Left cardiac atrium (tissue), 4 donors: Measurements from ENCODE around the gene RPL10. TPM values are rescaled to one million over a fixed set of nuclear protein-coding genes. Genes with fewer than 3 reads are reported as not detected.
"Not testable (repeated sequence)": the region's sequence is repeated elsewhere in the genome, so short reads cannot be mapped to it uniquely, and the experiment has no call there.

Experiments
- ATAC-seq, 2 donors: fragments of 200-7000 bp; cut with Tn5 transposase; one replicate each; pipeline ENCODE4 v1.9.1; 2020; ENCODE audit warnings: mild to moderate bottlenecking in 2 of 2, moderate library complexity in 2 of 2
- DNase-seq: peaks from one replicate; pipeline ENCODE4 v3.0.0-alpha.2; 2020
- intact Hi-C, 2 donors: fragments of 100-400 bp; cut with DNase I; formaldehyde crosslinking; loops; one replicate each; pipeline versions ENCODE4 v1.14.1 to v1.15.1; 2022 to 2023
- total RNA-seq, 2 donors: library from RNA; stranded (reverse); fragmentation: NEBNext Ultra II Directional; extraction: Animal tissue kit (Norgen Biotek cat#: 25700); gene quantifications; one replicate each; pipeline ENCODE4 v1.2.1, GENCODE V29; 2021
- donor health status: DM: no; HTN: yes; CAD: no.
- donor health status: DM: no; HTN: yes; CAD: no; lungs with severe emphysema.
- donor health status: DM: yes; HTN: yes; CAD: no.
- donor health status: Dilated cardiomyopathy.

Gene RPL10
- total RNA-seq, 2 donors from 2014 or later: 2,090 to 2,230 TPM

GRCh38 chrX:154373340-154374306, 24.6 kb upstream of the RPL10 start:
- intact Hi-C loops: loop anchor here in 1 of 2 donors (2.0 kb wide), 1 partner anchor 161 kb away; no protein-coding TSS in a partner anchor
- DNase-seq: peak; percentile 72
- peak in 1 of 2 donors; percentile 3 for ATAC-seq

DNA sequence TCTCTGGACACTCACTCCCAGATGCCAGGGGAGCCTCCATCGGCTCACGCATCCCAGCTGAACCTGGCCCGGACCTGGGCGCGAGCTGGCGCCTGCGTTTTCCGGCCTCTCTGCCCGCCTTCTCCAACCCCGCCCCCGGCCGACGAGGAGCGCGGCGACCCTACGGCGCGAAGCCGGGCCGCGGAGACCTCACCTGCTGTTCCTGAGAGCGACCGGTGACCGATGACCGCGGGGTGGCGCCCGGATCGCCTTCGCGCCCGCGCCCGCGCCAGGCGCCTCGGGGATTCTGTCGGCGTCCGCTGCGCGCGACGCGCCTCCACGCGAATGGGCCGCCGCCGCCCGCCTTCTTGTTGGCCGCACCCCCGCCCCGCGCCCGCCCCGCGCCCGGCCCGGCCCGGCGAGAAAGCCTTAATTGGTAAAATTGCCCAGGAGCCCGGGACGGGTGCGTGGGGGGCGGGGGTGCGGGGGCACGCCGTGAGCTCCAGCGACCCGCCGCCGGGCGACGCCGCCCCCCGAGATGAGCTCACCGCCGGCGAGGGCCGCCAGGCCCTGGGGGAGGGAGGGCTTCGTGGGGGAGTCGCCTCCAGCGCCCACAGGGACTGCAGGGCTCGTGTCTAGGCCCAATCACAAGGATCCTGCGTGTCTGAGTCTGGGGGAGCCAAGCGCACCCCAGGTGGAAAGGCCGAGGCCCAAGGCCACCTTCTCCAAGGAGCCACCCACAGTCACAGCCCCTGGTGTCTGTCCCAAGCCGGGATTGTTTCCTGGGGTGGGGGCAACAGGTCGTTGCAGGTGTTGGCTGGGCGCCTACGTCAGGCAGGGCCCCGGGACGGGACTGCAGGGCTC, 23.6 kb upstream of the RPL10 start, which contains the start of gene FLNA:
Gene FLNA (minus strand): TSS at position 322 of the 843 bp plus-strand sequence. CDS start 3,389 bp downstream, outside the sequence.
- no peak for ATAC-seq

DNA sequence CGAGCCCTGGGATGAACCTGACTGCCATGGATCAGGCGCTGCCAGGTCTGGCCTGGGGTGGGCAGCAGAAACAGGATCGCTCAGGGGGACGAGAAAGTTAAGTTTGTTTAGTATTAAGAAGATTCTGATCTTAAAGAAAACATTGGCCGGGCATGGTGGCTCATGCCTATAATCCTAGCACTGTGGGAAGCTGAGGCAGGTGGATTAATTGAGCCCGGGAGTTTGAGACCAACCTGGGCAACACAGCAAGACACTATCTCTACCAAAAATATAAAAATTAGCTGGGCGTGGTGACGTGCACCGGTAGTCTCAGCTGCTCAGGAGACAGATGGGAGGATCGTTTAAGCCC, 23.0 kb upstream of the RPL10 start:
- no peak for DNase-seq
- ATAC-seq: no peak
- intact Hi-C loops: no loop called here

More for the DNA sequence above, 23.6 kb upstream of the RPL10 start, which contains the start of gene FLNA:
- intact Hi-C loops: no loop called here
- no peak for DNase-seq

- intact Hi-C loops: no loop called here
- DNase-seq (no peak), ATAC-seq (no peak)
These were observed 21.4 kb upstream of the RPL10 start for GRCh38 chrX:154376774-154377173.

DNA sequence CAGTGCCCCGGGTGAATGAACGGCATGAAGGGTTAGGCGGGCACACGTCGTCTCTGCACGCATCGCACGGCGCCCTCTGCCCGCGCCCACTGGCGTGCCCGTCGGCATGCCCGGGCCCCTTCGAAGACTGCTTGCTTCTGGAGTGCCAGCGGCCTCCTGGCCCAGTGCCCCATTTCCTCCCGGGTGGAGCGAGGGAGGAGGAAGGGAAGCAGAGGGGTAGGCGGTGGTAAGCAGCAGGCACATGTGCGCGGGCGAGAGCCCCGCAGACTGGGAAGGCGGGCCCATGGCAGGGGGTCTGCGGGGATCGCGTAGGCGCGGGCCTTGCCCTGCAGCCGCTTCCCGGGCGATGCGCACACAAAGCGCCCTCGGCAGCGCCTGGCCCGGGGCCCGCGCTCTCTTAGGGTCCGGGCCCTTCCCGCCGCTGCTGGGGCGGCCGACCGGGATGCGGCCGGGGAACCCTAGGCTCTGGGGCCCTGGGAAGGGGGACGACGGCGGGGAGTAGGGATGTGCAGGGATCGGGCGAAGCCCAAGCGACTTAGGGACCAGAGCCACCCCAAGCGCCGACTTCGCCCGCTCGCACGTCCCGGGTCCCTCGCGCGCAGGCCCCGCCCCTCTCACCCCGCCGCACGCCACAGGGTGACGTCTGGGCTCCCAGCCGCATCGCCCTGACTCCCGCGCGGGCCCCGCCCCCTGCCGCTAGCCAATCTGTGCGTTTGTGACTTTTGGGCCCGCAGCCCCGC, 19.9 kb upstream of the RPL10 start:
- intact Hi-C loops: no loop called here
- DNase-seq (peak; percentile 74), ATAC-seq (peak; percentile 16 to 80)

GRCh38 chrX:154378799-154379568, 19.2 kb upstream of the RPL10 start, which contains the start of gene EMD:
Gene EMD (plus strand): TSS chrX:154379295. CDS start chrX:154379485, 190 bp downstream.
- ATAC-seq: peak; percentile 85 to 92
- peak; percentile 98 for DNase-seq
- intact Hi-C loops: no loop called here

DNA sequence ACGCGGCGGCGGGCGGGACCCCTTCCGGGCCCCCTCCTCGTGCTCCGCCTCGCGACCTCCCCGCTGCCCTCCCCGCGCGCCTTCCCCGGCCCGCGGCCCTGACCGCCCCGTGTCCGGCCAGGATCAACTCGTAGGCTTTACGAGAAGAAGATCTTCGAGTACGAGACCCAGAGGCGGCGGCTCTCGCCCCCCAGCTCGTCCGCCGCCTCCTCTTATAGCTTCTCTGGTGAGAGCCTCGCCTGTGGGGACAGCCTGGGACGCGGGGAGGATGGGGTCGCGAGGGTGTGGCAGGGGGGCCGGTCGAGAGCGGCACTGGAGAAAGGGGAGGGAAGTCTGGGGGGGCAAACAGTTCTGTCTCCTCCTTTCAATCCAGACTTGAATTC, 18.6 kb upstream of the RPL10 start:
- ATAC-seq (peak in 1 of 2 donors; percentile 1), DNase-seq (no peak)
- intact Hi-C loops: no loop called here

- ATAC-seq (no peak), DNase-seq (no peak)
- intact Hi-C loops: no loop called here
These were observed 18.0 kb upstream of the RPL10 start for GRCh38 chrX:154380153-154380552.

DNA sequence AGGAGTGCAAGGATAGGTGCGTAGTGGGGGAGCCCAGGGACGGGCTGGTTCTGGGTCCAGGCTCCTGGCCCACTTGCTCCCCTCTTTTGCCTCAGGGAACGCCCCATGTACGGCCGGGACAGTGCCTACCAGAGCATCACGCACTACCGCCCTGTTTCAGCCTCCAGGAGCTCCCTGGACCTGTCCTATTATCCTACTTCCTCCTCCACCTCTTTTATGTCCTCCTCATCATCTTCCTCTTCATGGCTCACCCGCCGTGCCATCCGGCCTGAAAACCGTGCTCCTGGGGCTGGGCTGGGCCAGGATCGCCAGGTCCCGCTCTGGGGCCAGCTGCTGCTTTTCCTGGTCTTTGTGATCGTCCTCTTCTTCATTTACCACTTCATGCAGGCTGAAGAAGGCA, 17.4 kb upstream of the RPL10 start:
- intact Hi-C loops: no loop called here
- DNase-seq (no peak), ATAC-seq (no peak)

DNA sequence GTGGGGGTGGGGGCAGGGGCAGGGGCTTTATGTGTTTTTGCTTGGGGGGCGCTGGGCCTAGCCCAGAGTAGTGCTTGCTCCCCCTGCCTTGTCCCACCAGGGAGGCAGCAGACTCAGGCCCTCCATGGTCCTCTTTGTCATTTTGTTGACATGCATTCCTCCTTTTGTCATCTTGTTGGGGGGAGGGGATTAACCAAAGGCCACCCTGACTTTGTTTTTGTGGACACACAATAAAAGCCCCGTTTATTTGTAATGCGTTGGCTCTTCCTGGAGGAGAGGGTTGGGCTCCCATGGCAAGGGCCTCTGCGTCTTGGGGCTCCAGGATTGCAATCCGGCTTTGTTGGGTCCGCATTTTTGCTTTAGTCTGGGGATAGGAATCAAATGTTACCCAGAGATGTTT, 16.9 kb upstream of the RPL10 start:
- intact Hi-C loops: no loop called here
- no peak for ATAC-seq
- no peak for DNase-seq

DNA sequence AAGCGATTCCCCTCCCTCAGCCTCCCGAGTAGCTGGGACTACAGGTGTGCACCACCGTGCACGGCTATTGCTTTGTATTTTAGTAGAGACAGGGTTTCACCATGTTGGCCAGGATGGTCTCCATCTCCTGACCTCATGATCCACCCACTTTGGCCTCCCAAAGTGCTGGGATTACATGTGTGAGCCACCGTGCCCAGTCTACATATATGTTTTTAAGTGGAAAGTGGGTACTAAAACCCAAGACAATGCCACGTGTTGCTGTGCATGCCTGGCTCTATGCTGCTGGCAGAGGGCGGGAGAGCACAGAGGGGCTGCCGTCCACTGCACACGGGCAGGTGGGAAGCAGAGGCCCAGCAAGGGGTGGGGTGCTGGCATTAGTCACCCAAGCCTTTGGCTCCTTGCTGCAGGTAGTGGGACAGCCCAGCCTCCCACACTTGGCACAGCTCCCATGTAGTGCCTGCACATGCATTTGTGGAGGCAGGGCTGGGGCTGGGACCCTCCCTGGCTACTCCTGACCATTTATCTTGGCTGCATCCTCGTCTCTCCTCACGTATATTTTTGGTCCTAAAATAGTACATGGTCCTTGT, 15.6 kb upstream of the RPL10 start:
- DNase-seq (no peak), ATAC-seq (no peak)
- intact Hi-C loops: no loop called here

DNA sequence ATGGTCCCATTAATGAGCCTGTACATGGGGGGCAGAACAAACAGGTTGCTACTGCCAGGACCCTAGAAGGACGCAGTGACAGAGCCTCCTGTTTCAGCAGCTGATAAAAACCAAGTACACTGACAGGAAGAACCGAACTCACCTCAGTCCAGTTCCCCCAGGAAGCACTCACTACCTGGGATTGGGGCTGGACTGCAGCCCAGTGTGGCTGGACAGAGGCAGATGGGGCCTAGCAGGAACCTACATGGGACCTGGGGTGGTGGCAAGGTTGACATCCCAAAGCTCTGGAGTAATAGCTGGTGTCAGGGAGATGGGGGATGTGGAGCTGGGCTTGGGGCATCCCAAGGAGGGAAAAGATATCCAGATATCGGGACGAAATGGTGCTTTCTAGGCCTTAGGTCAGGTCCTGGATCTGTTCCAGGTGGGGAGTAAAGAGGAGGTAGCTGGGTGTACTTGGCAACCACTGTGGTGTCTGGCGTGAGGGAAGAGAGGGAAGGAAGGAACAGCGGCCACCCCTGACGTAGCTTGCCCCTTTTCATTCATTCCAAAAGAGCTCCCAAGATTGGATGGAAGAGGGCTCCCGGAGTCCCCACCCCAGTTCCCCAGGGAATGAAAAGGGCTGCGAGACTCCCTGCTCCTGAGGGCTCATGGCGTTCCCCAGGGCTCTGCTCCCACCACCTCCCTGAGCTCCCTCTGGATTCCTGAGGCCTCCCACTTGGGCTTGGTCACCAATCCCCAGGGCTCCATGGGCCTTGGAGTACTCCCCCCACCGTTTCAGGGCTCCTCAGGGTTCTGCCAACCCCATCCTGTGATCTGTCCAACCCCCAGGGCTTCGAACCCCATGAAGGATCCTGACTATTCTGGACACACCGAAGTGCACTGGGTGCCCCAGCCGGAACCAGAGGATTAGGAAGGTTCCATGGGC, 14.6 kb upstream of the RPL10 start:
- intact Hi-C loops: no loop called here
- ATAC-seq: no peak
- no peak for DNase-seq

DNA sequence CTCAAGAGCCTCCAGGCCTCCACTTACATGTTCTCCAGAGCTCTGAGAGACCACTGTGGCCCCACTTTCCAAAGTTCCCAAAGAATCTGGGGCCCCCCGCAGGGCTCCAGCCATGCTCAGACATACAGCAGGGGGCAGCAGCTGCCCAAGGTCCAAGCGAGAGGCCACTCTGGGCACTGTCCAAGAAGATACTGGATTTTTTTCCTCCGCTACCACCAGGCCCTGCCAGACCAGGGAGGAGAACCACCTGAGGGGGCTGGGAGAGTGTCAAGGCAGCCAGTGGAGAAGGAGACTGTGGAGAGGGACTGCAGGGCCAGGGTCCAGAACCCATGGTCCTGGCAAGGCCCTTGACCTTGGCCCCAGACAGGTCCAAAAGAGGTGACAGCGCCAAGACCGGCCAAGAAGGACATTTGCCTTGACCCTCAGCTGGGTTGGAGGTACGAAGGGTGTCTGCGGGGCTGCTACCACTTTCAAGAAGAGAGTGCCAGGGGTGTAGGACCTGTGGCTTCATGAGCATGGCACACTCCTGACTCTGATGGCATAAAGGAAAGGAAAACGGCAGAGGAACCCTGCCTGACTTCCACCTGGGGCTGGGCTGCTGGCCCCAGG, 13.8 kb upstream of the RPL10 start:
- DNase-seq (no peak), ATAC-seq (no peak)
- intact Hi-C loops: no loop called here

DNA sequence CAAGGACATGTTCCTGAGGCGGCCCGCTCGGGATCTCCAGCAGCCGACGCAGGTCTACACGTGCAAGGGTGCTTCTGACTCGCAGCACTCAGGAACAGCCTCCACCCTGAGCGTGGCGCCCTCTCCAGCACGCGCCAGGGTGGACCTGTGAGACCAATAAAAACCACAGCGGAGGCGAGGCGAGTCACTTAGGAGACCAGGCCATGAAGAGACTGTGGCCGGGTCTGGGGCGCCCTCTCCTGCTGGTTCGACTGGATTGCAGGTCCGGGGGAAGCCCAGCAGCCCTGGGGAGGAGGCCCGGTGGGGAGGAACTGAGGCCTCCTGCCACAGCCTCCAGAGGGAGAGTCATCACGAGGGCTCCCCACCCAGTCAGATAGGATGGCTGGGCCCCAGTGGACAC, 10.1 kb upstream of the RPL10 start:
- peak; percentile 7 to 16 for ATAC-seq

GRCh38 chrX:154388649-154389048, 9.5 kb upstream of the RPL10 start:
- peak in 1 of 2 donors; percentile 6 for ATAC-seq
- intact Hi-C loops, DNase-seq: not testable (repeated sequence)

More for the DNA sequence above, 10.1 kb upstream of the RPL10 start:
- intact Hi-C loops, DNase-seq: not testable (repeated sequence)
